GM12891 (cell line): ENCODE data around the gene STIMATE.

Experiments used
- DNase-seq: peaks from one replicate; pipeline ENCODE4 v3.0.0; 2011; ENCODE audit warnings: low spot score; ENCODE audit not compliant: insufficient read length
- FAIRE-seq: peaks from 2 replicates; lab custom pipeline; 2011; peaks lifted over from hg19 to GRCh38; lab: Jason Lieb, UNC
- PAX5 ChIP-seq: IDR thresholded peaks from 2 replicates; pipeline ENCODE4 v1.6.1; 2011; ENCODE audit warnings: low read length, moderate library complexity, mild to moderate bottlenecking; ENCODE audit not compliant: insufficient read depth, severe bottlenecking
- POLR2A ChIP-seq: IDR thresholded peaks from 2 replicates; pipeline ENCODE4 v1.6.1; 2011; ENCODE audit warnings: low read depth, low read length, control low read depth
- POLR2AphosphoS5 ChIP-seq: IDR thresholded peaks from 2 replicates; pipeline ENCODE4 v1.6.1; 2011; ENCODE audit warnings: low read depth, low read length, control low read depth
- POU2F2 ChIP-seq: IDR thresholded peaks from 2 replicates; pipeline ENCODE4 v1.6.1; 2011; ENCODE audit warnings: low read depth, mild to moderate bottlenecking, control low read depth, low read length, moderate library complexity
- SPI1 ChIP-seq: IDR thresholded peaks from 2 replicates; pipeline ENCODE4 v1.6.1; 2011; ENCODE audit warnings: low read depth, low read length, control low read depth
- TAF1 ChIP-seq: IDR thresholded peaks from 2 replicates; pipeline ENCODE4 v1.6.1; 2011; ENCODE audit warnings: low read depth, low read length, control low read depth

The STIMATE gene

GRCh38 chr3:52798376-52798977, 98.9 kb downstream of the STIMATE start:
- FAIRE-seq (no peak), DNase-seq (no peak)
- no peak for TF ChIP-seq POLR2A
- no peak for TF ChIP-seq SPI1
- no peak for TF ChIP-seq PAX5
- no peak for TF ChIP-seq POLR2AphosphoS5
- TF ChIP-seq TAF1 = no peak
- no peak for TF ChIP-seq POU2F2

GRCh38 chr3:52796411-52796810, 100.9 kb downstream of the STIMATE start:
- no peak for DNase-seq
- TF ChIP-seq PAX5 = no peak
- TF ChIP-seq SPI1 = no peak
- no peak for TF ChIP-seq POLR2A
- TF ChIP-seq POU2F2 = no peak
- no peak for TF ChIP-seq TAF1
- no peak for TF ChIP-seq POLR2AphosphoS5
- FAIRE-seq = no peak

- TF ChIP-seq SPI1 = no peak
- no peak for TF ChIP-seq PAX5
- no peak for TF ChIP-seq TAF1
- no peak for TF ChIP-seq POLR2A
- TF ChIP-seq POLR2AphosphoS5 = no peak
- TF ChIP-seq POU2F2 = no peak
- no peak for DNase-seq
- no peak for FAIRE-seq
Observed at GRCh38 chr3:52795298-52795900, 101.9 kb downstream of the STIMATE start.

GRCh38 chr3:52794612-52795099, 102.7 kb downstream of the STIMATE start, which contains the start of gene ITIH3:
Gene ITIH3, plus strand, starts transcription at chr3:52794796. Its CDS starts 8 bp downstream, at chr3:52794804.
- FAIRE-seq = no peak

GRCh38 chr3:52793702-52794611, 103.4 kb downstream of the STIMATE start:
- TF ChIP-seq POU2F2 (no peak), SPI1 (no peak), TAF1 (no peak), POLR2AphosphoS5 (no peak), PAX5 (no peak), POLR2A (no peak)
- FAIRE-seq (no peak), DNase-seq (no peak)

More at GRCh38 chr3:52794612-52795099, 102.7 kb downstream of the STIMATE start, which contains the start of gene ITIH3:
- no peak for TF ChIP-seq POU2F2
- no peak for TF ChIP-seq PAX5
- TF ChIP-seq SPI1 = no peak
- no peak for TF ChIP-seq POLR2AphosphoS5
- TF ChIP-seq TAF1 = no peak
- no peak for TF ChIP-seq POLR2A
- no peak for DNase-seq

GRCh38 chr3:52792961-52793695, 104.2 kb downstream of the STIMATE start:
- TF ChIP-seq TAF1 = no peak
- DNase-seq = no peak

GRCh38 chr3:52792413-52792812, 104.9 kb downstream of the STIMATE start:
- FAIRE-seq = no peak
- DNase-seq = no peak
- TF ChIP-seq POLR2AphosphoS5 = no peak

More at GRCh38 chr3:52792961-52793695, 104.2 kb downstream of the STIMATE start:
- FAIRE-seq = no peak

GRCh38 chr3:52791928-52792327, 105.4 kb downstream of the STIMATE start:
- TF ChIP-seq PAX5 = no peak
- TF ChIP-seq POLR2AphosphoS5 = no peak
- TF ChIP-seq TAF1 = no peak
- no peak for TF ChIP-seq POU2F2
- no peak for TF ChIP-seq POLR2A
- TF ChIP-seq SPI1 = no peak
- DNase-seq (no peak), FAIRE-seq (no peak)

GRCh38 chr3:52791366-52791765, 106.0 kb downstream of the STIMATE start:
- no peak for TF ChIP-seq TAF1
- no peak for TF ChIP-seq POLR2A
- TF ChIP-seq SPI1 = no peak
- TF ChIP-seq PAX5 = no peak
- no peak for TF ChIP-seq POLR2AphosphoS5
- TF ChIP-seq POU2F2 = no peak
- DNase-seq = no peak
- FAIRE-seq = no peak
